HEK293T (cell line): ENCODE results near the gene C11orf97.

Experiments used
- CTCF ChIA-PET: fragments of 350-600 bp; formaldehyde crosslinking; extraction: SDS; loops from one replicate; lab custom pipeline; 2021; ENCODE audit warnings: antibody characterized with exemption, inconsistent platforms; lab: Yijun Ruan, JAX
- POLR2A ChIA-PET: fragments of 350-600 bp; formaldehyde crosslinking; extraction: SDS; loops from one replicate; lab custom pipeline; 2020; ENCODE audit warnings: antibody characterized with exemption, inconsistent platforms; lab: Yijun Ruan, JAX
- DNase-seq: peaks from one replicate; pipeline ENCODE4 v3.0.0; 2012; ENCODE audit warnings: mixed read lengths; ENCODE audit errors: extremely low spot score
- ARNT ChIP-seq: fragments of 450-650 bp; IDR thresholded peaks from 2 replicates; pipeline ENCODE4 v1.6.1; 2017; ENCODE audit warnings: mild to moderate bottlenecking
- BHLHE40 ChIP-seq: fragments of 450-650 bp; IDR thresholded peaks from 2 replicates; pipeline ENCODE4 v1.6.1; 2016; ENCODE audit warnings: mild to moderate bottlenecking, moderate library complexity, borderline replicate concordance
- CTBP1 ChIP-seq: fragments of 450-650 bp; IDR thresholded peaks from 2 replicates; pipeline ENCODE4 v1.6.1; 2016; ENCODE audit warnings: borderline replicate concordance
- ELF4 ChIP-seq: fragments of 450-650 bp; IDR thresholded peaks from 2 replicates; pipeline ENCODE4 v1.6.1; 2017; ENCODE audit warnings: antibody characterized with exemption
- FOXA1 ChIP-seq: fragments of 450-650 bp; IDR thresholded peaks from 2 replicates; pipeline ENCODE4 v1.6.1; 2016; ENCODE audit warnings: mild to moderate bottlenecking
- FOXK2 ChIP-seq: fragments of 450-650 bp; IDR thresholded peaks from 2 replicates; pipeline ENCODE4 v1.6.1; 2016; ENCODE audit warnings: mild to moderate bottlenecking
- FOXM1 ChIP-seq: fragments of 450-650 bp; IDR thresholded peaks from 2 replicates; pipeline ENCODE4 v1.6.1; 2017; ENCODE audit warnings: mild to moderate bottlenecking, borderline replicate concordance
- HDGF ChIP-seq: fragments of 450-650 bp; IDR thresholded peaks from 2 replicates; pipeline ENCODE4 v1.6.1; 2017; ENCODE audit warnings: antibody characterized with exemption, borderline replicate concordance
- L3MBTL2 ChIP-seq: fragments of 450-650 bp; conservative IDR thresholded peaks from 2 replicates; pipeline ENCODE4 v1.6.1; 2016; ENCODE audit warnings: mild to moderate bottlenecking
- LEF1 ChIP-seq: fragments of 450-650 bp; IDR thresholded peaks from 2 replicates; pipeline ENCODE4 v1.6.1; 2017; ENCODE audit warnings: mild to moderate bottlenecking, borderline replicate concordance
- NFRKB ChIP-seq: fragments of 450-650 bp; IDR thresholded peaks from 2 replicates; pipeline ENCODE4 v1.6.1; 2016; ENCODE audit warnings: mild to moderate bottlenecking, moderate library complexity
- PKNOX1 ChIP-seq: fragments of 450-650 bp; IDR thresholded peaks from 2 replicates; pipeline ENCODE4 v1.6.1; 2016
- SP1 ChIP-seq: fragments of 450-650 bp; IDR thresholded peaks from 2 replicates; pipeline ENCODE4 v1.6.1; 2017
- SUZ12 ChIP-seq: fragments of 450-650 bp; IDR thresholded peaks from 2 replicates; pipeline ENCODE4 v1.6.1; 2016; ENCODE audit warnings: mild to moderate bottlenecking
- TARDBP ChIP-seq: fragments of 450-650 bp; IDR thresholded peaks from 2 replicates; pipeline ENCODE4 v1.6.1; 2016
- ZNF384 ChIP-seq: fragments of 450-650 bp; IDR thresholded peaks from 2 replicates; pipeline ENCODE4 v1.6.1; 2016

The C11orf97 gene

GRCh38 chr11:94533696-94534630 is 21.7 kb downstream of the C11orf97 start:
- no peak for TF ChIP-seq L3MBTL2
- TF ChIP-seq HDGF: no peak
- TF ChIP-seq NFRKB: no peak
- TF ChIP-seq LEF1: no peak
- no peak for TF ChIP-seq FOXA1
- TF ChIP-seq ARNT: no peak
- no peak for TF ChIP-seq PKNOX1
- TF ChIP-seq FOXM1: no peak
- no peak for TF ChIP-seq SP1
- no peak for DNase-seq
- POLR2A ChIA-PET: no interaction called here
- CTCF ChIA-PET: no interaction called here

- TF ChIP-seq SP1 (no peak), HDGF (no peak), ELF4 (no peak), FOXA1 (no peak), ZNF384 (no peak)
- DNase-seq: no peak
- CTCF ChIA-PET: no interaction called here
- POLR2A ChIA-PET: no interaction called here
Observed at GRCh38 chr11:94536386-94536785, 24.1 kb downstream of the C11orf97 start.

- TF ChIP-seq FOXM1 (no peak), SP1 (no peak), BHLHE40 (no peak), SUZ12 (no peak), ELF4 (no peak), NFRKB (no peak), ZNF384 (no peak), FOXA1 (no peak), LEF1 (no peak), L3MBTL2 (no peak), TARDBP (no peak), HDGF (no peak), CTBP1 (no peak), ARNT (no peak), FOXK2 (no peak), PKNOX1 (no peak)
- CTCF ChIA-PET: no interaction called here
- no peak for DNase-seq
- POLR2A ChIA-PET: no interaction called here
Observed at GRCh38 chr11:94537031-94537600, 24.9 kb downstream of the C11orf97 start.

GRCh38 chr11:94539420-94539819 is 27.2 kb downstream of the C11orf97 start:
- CTCF ChIA-PET: interaction anchor here (0.9 kb wide), 1 partner anchor 9 kb away, joined by 3 read pairs; no protein-coding TSS in a partner anchor
- DNase-seq: no peak
- no peak for TF ChIP-seq LEF1
- TF ChIP-seq FOXK2: no peak
- no peak for TF ChIP-seq FOXM1
- no peak for TF ChIP-seq ELF4
- TF ChIP-seq FOXA1: no peak
- no peak for TF ChIP-seq BHLHE40
- TF ChIP-seq CTBP1: no peak
- TF ChIP-seq ARNT: no peak
- TF ChIP-seq TARDBP: no peak
- no peak for TF ChIP-seq HDGF
- no peak for TF ChIP-seq PKNOX1
- TF ChIP-seq L3MBTL2: no peak
- POLR2A ChIA-PET: no interaction called here

GRCh38 chr11:94543695-94544645 is 31.7 kb downstream of the C11orf97 start, which contains the start of gene FUT4:
FUT4 (plus strand) TSS chr11:94543921; CDS start chr11:94544134, 213 bp downstream.
- DNase-seq: peak; percentile 81
- TF ChIP-seq HDGF: no peak
- peak; percentile 95 for TF ChIP-seq L3MBTL2
- TF ChIP-seq ELF4: peak; percentile 10; the same call in 1 of the 2 replicates
- ChIA-PET POLR2A (interaction anchor here (0.6 to 1.3 kb wide), 6 partner anchors 10 to 415 kb away, joined by 3 to 4 read pairs (median 3); partner anchors contain the start of gene PANX1), CTCF (interaction anchor here (0.8 kb wide), 1 partner anchor 42 kb away, joined by 3 read pairs; no protein-coding TSS in a partner anchor)
